Fibroblast of the conjunctiva (primary cell): ENCODE measurements around the gene KLHDC4.

Source experiments
- DNase-seq: peaks from one replicate; pipeline ENCODE4 v3.0.0-alpha.2; 2010; ENCODE audit warnings: low read depth

KLHDC4 gene

DNA sequence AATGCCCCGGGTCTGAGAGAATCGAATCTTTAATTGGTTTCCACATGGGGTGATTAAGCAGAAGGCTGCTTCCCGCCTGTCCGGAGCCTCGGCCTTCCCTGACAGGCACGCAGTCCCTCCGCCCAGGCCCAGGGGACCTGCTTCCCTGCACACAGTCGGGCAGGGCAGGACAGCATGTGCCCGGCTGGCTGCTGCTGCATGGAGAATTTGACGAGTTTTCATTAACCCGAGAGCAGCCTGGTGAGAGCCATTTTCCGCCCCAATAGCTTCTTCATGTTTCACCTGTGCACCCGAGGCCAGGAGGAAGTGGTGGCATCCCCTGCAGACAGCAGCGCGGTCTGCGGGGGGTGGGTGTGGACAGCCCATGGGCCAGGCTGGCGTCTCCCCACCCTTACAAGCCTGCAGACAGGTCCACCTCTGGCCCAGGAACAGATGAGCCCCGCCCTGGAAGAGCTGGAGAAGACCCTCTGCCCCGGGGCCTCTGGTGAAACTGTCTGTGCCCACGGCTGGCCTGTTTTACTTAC is 67.0 kb downstream of the KLHDC4 start:
- no peak for DNase-seq

GRCh38 chr16:87698241-87698640 is 67.5 kb downstream of the KLHDC4 start:
- DNase-seq = no peak

- DNase-seq = no peak
These were observed 68.0 kb downstream of the KLHDC4 start for GRCh38 chr16:87697792-87698191.

DNA sequence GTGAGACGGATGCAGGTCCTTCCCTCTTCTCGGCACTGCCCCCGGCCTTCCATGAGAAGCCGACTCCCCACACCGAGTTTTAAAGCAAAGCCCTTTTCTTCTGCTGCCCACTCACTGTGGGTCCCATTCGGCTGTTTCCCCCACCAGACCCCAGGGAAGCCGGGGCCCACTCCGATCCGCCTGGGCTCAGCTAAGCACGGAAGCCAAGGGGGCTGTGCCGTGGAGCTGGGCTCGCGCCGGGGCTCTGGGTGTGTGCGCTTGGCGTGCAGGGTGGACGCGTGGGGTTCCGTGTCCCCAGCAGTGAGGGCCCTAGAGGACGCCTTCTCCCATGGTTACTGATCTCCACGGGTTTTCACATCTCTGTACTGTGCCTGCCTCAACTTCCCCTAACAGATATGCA is 68.5 kb downstream of the KLHDC4 start:
- DNase-seq = no peak

DNA sequence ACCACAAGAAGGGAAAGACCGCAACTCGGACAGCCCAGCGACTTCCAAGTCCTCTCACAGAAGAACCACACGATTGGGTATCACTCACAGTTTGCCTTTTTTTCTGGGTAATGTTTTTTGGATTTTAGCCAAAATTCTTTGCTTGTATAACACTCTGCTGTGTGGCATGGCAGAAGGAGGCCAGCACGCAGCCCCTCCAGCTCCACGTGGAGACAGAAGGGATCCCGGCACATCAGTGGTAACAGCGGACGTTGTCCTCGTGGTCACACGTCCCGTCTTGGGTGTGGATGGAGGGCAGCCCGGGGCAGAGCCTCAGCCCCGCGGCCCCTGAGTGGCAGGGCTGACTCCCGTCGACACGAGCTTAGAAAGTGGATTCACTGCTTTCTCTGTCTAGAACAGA is 69.1 kb downstream of the KLHDC4 start:
- no peak for DNase-seq

GRCh38 chr16:87695534-87695933 is 70.3 kb downstream of the KLHDC4 start:
- no peak for DNase-seq

GRCh38 chr16:87694441-87695125 is 71.2 kb downstream of the KLHDC4 start:
- no peak for DNase-seq

DNA sequence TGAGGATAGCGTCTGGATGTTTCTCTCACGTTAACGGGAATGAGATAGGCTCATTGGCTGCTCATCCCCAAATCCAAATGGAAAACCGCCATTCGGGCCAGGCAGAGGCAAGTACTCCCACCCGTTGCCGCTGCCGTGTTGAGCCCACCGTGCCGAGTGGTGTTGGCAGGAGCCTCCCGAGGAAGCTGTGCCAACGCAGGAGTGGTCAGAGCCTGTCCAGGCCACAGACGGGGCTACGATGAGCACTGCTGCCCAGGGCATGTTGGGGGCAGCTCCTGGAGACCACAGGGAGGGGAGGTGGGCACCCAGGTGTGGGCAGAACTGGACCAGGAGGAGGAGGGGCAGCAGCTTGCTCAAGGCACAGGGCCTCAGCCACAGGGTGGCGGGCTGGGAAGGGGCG is 72.0 kb downstream of the KLHDC4 start:
- DNase-seq = no peak

DNA sequence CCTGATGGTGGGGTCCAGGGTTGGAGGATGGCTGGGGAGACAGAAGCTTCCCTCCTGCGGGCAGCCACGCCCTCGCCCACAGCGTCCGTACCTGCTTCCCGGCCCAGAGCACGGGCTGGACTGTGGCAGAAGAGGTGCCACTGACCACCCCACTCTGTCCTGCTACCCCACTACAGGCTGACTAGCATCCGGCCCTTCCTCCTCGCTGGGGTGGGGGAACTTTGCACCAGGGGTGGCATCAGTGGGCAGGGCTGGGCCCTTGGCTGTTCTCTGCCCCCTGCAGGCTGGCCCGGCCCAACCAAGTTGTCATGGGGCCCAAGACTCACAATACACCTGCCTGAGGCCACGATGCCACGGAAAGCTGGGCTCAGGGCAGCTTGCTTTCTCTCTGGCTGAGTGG is 73.0 kb downstream of the KLHDC4 start:
- DNase-seq = no peak

DNA sequence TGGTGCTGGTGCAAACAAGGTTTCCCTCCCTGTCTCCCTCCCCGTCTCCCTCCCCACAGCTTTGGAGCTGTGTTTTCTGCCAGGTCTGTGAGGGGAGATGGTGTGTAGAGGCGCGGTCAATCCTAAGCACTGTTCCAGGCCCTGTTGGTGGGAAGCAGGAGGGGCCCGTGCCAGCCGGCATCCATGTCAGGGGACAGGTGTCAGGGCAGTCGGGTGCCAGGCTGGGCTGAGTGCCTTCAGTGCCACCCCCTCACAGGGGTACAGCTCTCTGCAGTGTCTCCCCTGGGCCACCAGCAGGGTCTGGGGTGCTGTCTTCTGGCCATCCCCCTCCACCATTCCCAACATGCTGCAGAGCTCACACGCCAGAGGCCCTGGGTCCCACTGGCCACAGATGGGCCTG is 73.6 kb downstream of the KLHDC4 start:
- no peak for DNase-seq

GRCh38 chr16:87691686-87692079 is 74.1 kb downstream of the KLHDC4 start:
- DNase-seq = no peak

GRCh38 chr16:87690911-87691685 is 74.7 kb downstream of the KLHDC4 start:
- no peak for DNase-seq

DNA sequence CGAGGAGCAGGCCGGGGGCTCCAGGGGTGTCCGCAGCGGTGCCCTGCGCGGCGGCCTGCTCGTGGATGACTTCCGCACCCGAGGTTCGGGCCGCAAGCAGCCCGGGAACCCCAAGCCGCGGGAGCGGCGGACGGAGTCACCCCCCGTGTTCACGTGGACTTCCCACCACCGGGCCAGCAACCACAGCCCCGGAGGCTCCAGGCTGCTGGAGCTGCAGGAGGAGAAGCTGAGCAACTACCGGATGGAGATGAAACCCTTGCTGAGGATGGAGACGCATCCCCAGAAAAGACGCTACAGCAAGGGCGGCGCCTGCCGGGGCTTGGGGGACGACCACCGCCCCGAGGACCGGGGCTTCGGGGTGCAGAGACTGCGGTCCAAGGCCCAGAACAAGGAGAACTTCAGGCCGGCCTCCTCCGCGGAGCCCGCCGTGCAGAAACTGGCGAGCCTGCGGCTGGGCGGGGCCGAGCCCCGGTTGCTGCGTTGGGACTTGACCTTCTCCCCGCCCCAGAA is 75.8 kb downstream of the KLHDC4 start:
- DNase-seq = no peak

GRCh38 chr16:87688876-87689815 is 76.6 kb downstream of the KLHDC4 start:
- no peak for DNase-seq

- DNase-seq = no peak
These were observed 77.7 kb downstream of the KLHDC4 start for GRCh38 chr16:87687998-87688529.

DNA sequence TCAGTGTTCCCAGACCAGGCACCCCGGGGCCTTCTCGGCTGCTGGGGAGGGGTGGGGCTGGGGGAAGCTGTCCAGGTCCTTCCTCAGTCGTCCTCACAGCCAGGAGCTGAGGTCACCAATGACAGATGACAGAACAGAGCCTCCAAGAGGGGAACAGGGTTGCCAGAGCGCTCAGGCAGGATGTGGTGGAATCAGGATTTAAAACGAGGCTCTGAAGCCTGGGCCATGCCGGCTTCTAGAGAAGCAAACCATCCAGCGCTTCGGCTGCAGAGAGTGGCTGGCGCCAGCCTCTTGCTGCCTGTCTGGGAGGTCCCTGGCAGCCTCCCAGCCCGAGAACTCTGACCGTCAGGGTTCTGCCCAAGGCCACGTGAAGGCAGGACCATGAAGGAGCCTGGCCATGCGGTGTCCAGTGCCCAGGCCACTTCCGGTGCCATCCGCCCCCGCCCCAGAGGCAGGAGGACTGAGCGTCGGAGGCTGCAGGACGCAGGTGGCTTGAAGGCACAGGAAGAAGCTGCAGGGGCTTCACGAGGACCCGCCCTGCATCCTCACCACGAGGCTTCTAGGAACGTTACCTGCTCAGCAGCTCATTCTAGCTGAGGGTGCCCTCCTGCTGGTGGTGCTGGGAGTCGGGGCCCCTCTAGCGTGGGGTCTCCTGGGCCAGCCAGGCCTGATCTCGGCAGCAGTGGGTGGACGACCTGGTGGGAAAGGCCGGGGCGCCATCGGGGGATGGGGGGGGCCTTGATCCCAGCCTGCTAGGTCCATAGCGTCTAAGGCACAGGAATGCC is 78.5 kb downstream of the KLHDC4 start:
- DNase-seq = no peak

DNA sequence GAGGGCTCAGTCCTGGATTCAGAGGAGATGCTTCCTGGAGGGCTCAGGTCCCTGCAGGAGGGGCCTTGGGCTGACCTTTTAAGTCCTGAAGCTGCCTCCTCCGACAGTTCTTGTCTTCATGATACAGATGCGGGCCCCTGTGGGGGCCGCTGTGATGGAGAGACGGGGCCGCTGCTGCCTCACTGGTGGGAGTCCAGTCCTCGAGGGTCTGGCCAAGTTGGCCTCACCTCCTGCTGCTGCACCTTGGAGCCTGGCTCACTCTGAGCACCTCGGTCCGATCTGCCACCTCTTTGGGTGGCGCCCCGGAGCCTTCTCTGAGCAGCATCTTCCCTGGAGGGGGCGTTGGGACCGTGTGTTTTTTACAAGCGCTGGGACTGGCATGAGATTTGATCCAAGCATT is 79.1 kb downstream of the KLHDC4 start:
- DNase-seq = no peak

DNA sequence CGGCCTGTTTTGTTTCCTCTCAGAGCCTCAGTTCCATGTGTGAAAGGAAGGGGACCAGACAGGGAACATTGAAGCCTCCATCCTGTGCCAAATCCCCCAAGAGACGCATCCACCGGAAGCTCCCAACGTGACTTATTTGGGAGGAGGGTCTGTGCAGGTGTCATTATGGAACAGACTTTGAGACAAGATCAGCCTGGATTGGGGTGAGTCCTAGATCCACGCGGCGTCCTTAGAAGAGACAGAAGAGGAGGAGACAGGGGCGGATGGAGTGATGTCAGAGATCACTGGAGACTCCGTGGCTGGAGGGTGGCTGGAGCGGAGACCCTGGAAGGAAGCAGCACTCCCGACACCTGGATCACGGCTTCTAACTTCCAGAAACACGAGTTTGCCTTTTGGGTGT is 80.0 kb downstream of the KLHDC4 start:
- DNase-seq = no peak

DNA sequence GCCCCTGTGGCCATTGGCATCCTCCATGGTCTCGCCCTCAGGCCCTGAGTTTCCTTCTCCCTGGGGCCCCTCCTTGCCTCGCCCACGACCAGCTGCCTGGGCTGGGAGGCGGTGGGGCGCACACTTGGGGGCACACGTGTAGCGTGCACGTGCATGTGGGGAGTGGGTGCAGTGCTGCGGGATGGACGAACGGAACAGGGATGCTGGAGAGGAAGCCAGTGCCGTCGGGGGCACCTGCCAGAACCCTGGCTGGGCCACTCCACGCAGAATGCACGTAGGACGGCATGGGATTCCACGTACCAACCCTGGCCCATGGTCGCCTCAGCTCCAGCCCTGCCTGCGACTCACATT is 80.4 kb downstream of the KLHDC4 start:
- DNase-seq = no peak

GRCh38 chr16:87684711-87685404 is 80.9 kb downstream of the KLHDC4 start:
- no peak for DNase-seq
